Neural progenitor cell (in vitro differentiated cells): ENCODE data around the gene SCCPDH.

Experiments
- EZH2 ChIP-seq: fragments of 200-600 bp; sonication (generic); IDR thresholded peaks from 2 replicates; pipeline ENCODE4 v1.6.1; 2017; ENCODE audit warnings: antibody characterized with exemption, mild to moderate bottlenecking, moderate library complexity
- EZH2phosphoT487 ChIP-seq: fragments of 200-600 bp; sonication (generic); IDR thresholded peaks from 2 replicates; pipeline ENCODE4 v1.6.1; 2017; ENCODE audit warnings: antibody characterized with exemption
- TF ChIP-seq, protein P1 (sequence below): fragments of 200-600 bp; sonication (generic); IDR thresholded peaks from 2 replicates; pipeline ENCODE4 v1.5.1; 2017; ENCODE audit warnings: antibody characterized with exemption, mild to moderate bottlenecking

DNA sequence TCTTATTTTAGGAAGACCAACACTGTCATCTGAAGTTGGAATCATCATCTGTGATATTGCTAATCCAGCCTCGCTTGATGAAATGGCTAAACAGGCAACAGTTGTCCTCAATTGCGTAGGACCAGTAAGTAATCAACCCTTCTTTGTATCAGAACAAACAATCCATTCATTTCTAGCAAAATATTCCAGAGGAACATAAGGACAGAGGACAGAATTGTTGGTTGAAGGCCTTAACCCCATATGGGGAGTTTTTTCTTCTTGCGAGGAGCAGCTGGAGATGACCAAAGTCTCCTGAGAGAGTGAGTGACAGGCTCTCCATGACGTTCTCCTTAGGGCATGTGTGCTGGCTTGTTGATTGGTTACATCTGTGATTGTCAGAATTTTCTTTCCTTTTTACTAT lies 2.7 kb downstream of the SCCPDH start:
- TF ChIP-seq, protein P1, sequence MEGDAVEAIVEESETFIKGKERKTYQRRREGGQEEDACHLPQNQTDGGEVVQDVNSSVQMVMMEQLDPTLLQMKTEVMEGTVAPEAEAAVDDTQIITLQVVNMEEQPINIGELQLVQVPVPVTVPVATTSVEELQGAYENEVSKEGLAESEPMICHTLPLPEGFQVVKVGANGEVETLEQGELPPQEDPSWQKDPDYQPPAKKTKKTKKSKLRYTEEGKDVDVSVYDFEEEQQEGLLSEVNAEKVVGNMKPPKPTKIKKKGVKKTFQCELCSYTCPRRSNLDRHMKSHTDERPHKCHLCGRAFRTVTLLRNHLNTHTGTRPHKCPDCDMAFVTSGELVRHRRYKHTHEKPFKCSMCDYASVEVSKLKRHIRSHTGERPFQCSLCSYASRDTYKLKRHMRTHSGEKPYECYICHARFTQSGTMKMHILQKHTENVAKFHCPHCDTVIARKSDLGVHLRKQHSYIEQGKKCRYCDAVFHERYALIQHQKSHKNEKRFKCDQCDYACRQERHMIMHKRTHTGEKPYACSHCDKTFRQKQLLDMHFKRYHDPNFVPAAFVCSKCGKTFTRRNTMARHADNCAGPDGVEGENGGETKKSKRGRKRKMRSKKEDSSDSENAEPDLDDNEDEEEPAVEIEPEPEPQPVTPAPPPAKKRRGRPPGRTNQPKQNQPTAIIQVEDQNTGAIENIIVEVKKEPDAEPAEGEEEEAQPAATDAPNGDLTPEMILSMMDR, result no peak
- TF ChIP-seq EZH2 (no peak), EZH2phosphoT487 (no peak)
